Ovary (tissue), 9 donors: Measurements from ENCODE around the gene SPRY2. TPM values are rescaled to one million over a fixed set of nuclear protein-coding genes. Genes with fewer than 3 reads are reported as not detected.

ENCODE experiments used
- DNase-seq, 5 donors: peaks; one replicate each; pipeline ENCODE4 v3.0.0-alpha.2; 2019 to 2020
- H3K27ac ChIP-seq, 2 donors: fragments of 200-600 bp; one replicate each; pipeline versions ENCODE4 v1.5.1 to v1.8.0; 2019 to 2022
- H3K27me3 ChIP-seq: fragments of 200-600 bp; one replicate; pipeline ENCODE4 v1.8.0; 2022
- H3K36me3 ChIP-seq: fragments of 200-600 bp; sonication (generic); one replicate; pipeline ENCODE4 v1.5.1; 2019
- H3K4me1 ChIP-seq: one replicate; pipeline ENCODE4 v1.8.1; 2013; ENCODE audit warnings: mild to moderate bottlenecking, moderate library complexity; ENCODE audit not compliant: insufficient read depth
- H3K4me3 ChIP-seq: fragments of 200-600 bp; sonication (generic); one replicate; pipeline ENCODE4 v1.5.1; 2017
- H3K9me3 ChIP-seq, 2 donors: fragments of 200-600 bp in 1 of 2; sonication (generic) in 1 of 2; one replicate each; pipeline versions ENCODE4 v1.5.1 to v1.8.1; 2013 to 2019; ENCODE audit warnings: mild to moderate bottlenecking in 1 of 2, moderate library complexity in 1 of 2
- CTCF ChIP-seq, 3 donors: fragments of 450-650 bp in 2 of 3; fragments of 200-600 bp in 1 of 3; IDR thresholded peaks; one replicate each; pipeline versions ENCODE4 v1.5.1 to v1.8.0; 2016 to 2022; ENCODE audit warnings: antibody characterized with exemption in 3 of 3, mild to moderate bottlenecking in 1 of 3
- EP300 ChIP-seq: sonication (generic); formaldehyde crosslinking; IDR thresholded peaks from one replicate; pipeline ENCODE4 v1.6.1; 2017; ENCODE audit warnings: antibody characterized with exemption
- POLR2A ChIP-seq: fragments of 450-650 bp; IDR thresholded peaks from one replicate; pipeline ENCODE4 v1.6.1; 2017; ENCODE audit warnings: antibody characterized with exemption, mild to moderate bottlenecking, moderate library complexity
- WGBS, 3 donors: extraction: QIAGEN DNeasy Blood & Tissue Kit in 1 of 3; methylation state at CpG; one replicate each; pipeline versions ENCODE4 v1.1.5 to v1.1.7; 2013 to 2017; 5-methylcytosine and 5-hydroxymethylcytosine counted together
- intact Hi-C, 4 donors: fragments of 100-400 bp; cut with DNase I; formaldehyde crosslinking; loops; one replicate each; pipeline versions ENCODE4 v1.11.0 to v1.15.1; 2022 to 2023
- polyA plus RNA-seq, 2 donors: library from polyadenylated mRNA; stranded (reverse); fragments of 200-250 nt in 1 of 2; fragments of 350-450 nt in 1 of 2; fragmentation: Illumina TruSeq in 1 of 2; extraction: RNeasy Lipid Tissue Mini Kit (QIAGEN cat#74804) in 1 of 2; gene quantifications; one replicate each; pipeline ENCODE4 v1.2.3, GENCODE V29; 2013 to 2014
- total RNA-seq, 7 donors: library from RNA; depleted of rRNA in 2 of 7; stranded (reverse); fragments of >200 nt in 2 of 7; fragmentation: NEBNext Ultra II Directional in 3 of 7; extraction: Animal tissue kit (Norgen Biotek cat#: 25700) in 3 of 7; gene quantifications; one replicate each; pipeline versions ENCODE4 v1.1.0 to v1.2.4, GENCODE V29; 2016 to 2023
- donor health status: DM: no; HTN: no; CAD: no; lungs with moderate emphysema.
- donor health status: DM: no; HTN: no; CAD: no.
- donor health status: Bipolar disorder and iron deficiency.
- donor health status: DM: yes; HTN: yes; CAD: no.
- donor health status: DM: no; HTN: no; CAD: no.
- donor health status: DM: yes; HTN: yes; CAD: no.

SPRY2 gene
- total and polyA plus RNA-seq, 9 donors, result 11.5 to 28.5 (median 16.5) TPM

GRCh38 chr13:80341756-80342370 lies 937 bp upstream of the SPRY2 start:
- no peak for TF ChIP-seq POLR2A
- TF ChIP-seq CTCF (IDR thresholded peaks at IDR 0.05), result no peak
- TF ChIP-seq EP300, result no peak
- Histone ChIP-seq H3K4me3 (peak overlapping the region; percentile 64), H3K9me3 (no peaks in the 10 kb centered on the region), H3K27ac (peak overlapping the region; percentile 72 to 85), H3K4me1 (peaks cover 3% of the 10 kb centered on the region), H3K27me3 (no peaks in the 10 kb centered on the region), H3K36me3 (no peaks in the 10 kb centered on the region)
- 0% methylated on average over 15 to 16 of the region's 16 CpGs for WGBS, 3 donors
- intact Hi-C loops, result loop anchor here in 2 of 4 donors (5.0 to 10.0 kb wide), 2 partner anchors 210 to 667 kb away; no protein-coding TSS in a partner anchor
- DNase-seq, result peak; percentile 25 to 57 (median 47)

GRCh38 chr13:80340651-80341100 lies 250 bp downstream of the SPRY2 start:
- DNase-seq, result no peak
- 0 to 1% (median 0%) methylated on average over 29 to 45 of the region's 45 CpGs for WGBS, 3 donors
- intact Hi-C loops, result loop anchor here in 2 of 4 donors (5.0 to 10.0 kb wide), 2 partner anchors 208 to 666 kb away; no protein-coding TSS in a partner anchor
- peaks cover 3% of the 10 kb centered on the region for H3K4me1 ChIP-seq
- H3K36me3 ChIP-seq, result no peaks in the 10 kb centered on the region
- H3K27ac ChIP-seq, result peak overlapping the region; percentile 72 to 85
- TF ChIP-seq CTCF (IDR thresholded peaks at IDR 0.05), result no peak
- no peak for TF ChIP-seq POLR2A
- TF ChIP-seq EP300, result no peak
- no peaks in the 10 kb centered on the region for H3K9me3 ChIP-seq
- H3K27me3 ChIP-seq, result no peaks in the 10 kb centered on the region
- peak overlapping the region; percentile 64 for H3K4me3 ChIP-seq

- H3K4me3 ChIP-seq, result peak overlapping the region; percentile 64
- 0 to 1% (median 1%) methylated on average over 49 to 59 of the region's 59 CpGs for WGBS, 3 donors
- intact Hi-C loops, result loop anchor here in 2 of 4 donors (5.0 to 10.0 kb wide), 2 partner anchors 208 to 665 kb away; no protein-coding TSS in a partner anchor
- H3K27me3 ChIP-seq, result no peaks in the 10 kb centered on the region
- peak overlapping the region; percentile 72 to 85 for H3K27ac ChIP-seq
- H3K4me1 ChIP-seq, result peaks cover 3% of the 10 kb centered on the region
- H3K36me3 ChIP-seq, result no peaks in the 10 kb centered on the region
- TF ChIP-seq POLR2A, result no peak
- no peak for TF ChIP-seq EP300
- no peak for TF ChIP-seq CTCF (IDR thresholded peaks at IDR 0.05)
- H3K9me3 ChIP-seq, result no peaks in the 10 kb centered on the region
- peak; percentile 39 to 66 (median 48) for DNase-seq
Observed at GRCh38 chr13:80339912-80340650, 845 bp downstream of the SPRY2 start.

- H3K27me3 ChIP-seq, result no peaks in the 10 kb centered on the region
- H3K36me3 ChIP-seq, result no peaks in the 10 kb centered on the region
- no peaks in the 10 kb centered on the region for H3K9me3 ChIP-seq
- H3K4me3 ChIP-seq, result peak overlapping the region; percentile 64
- no peak for TF ChIP-seq CTCF (IDR thresholded peaks at IDR 0.05)
- no peak for TF ChIP-seq EP300
- TF ChIP-seq POLR2A, result no peak
- peak overlapping the region; percentile 72 to 85 for H3K27ac ChIP-seq
- WGBS, 3 donors, result 0 to 1% (median 1%) methylated on average over 8 of the region's 8 CpGs
- intact Hi-C loops, result no loop called here
- DNase-seq, result no peak
- peaks cover 3% of the 10 kb centered on the region for H3K4me1 ChIP-seq
Observed at GRCh38 chr13:80339563-80339911, 1.4 kb downstream of the SPRY2 start.
